BJ (cell line): Measurements from ENCODE around the gene METTL17. TPM values are rescaled to one million over a fixed set of nuclear protein-coding genes. Genes with fewer than 3 reads are reported as not detected.

Source experiments
- CTCF ChIA-PET: fragments of 350-600 bp; formaldehyde crosslinking; extraction: SDS; loops from one replicate; lab custom pipeline; 2021; ENCODE audit warnings: antibody characterized with exemption, inconsistent platforms; lab: Yijun Ruan, JAX
- POLR2A ChIA-PET: fragments of 300-600 bp; sonication (Branson Sonifier 250); formaldehyde crosslinking; extraction: SDS; loops from one replicate; lab custom pipeline; 2021; ENCODE audit warnings: antibody characterized with exemption; lab: Charles Lee
- DNase-seq: peaks from one replicate; pipeline ENCODE4 v3.0.0-alpha.2; 2011; ENCODE audit warnings: low read depth
- H3K27me3 ChIP-seq: 2 replicates; pipeline ENCODE4 v1.6.0; 2011; ENCODE audit warnings: low read length; ENCODE audit not compliant: control insufficient read depth, insufficient read depth
- H3K36me3 ChIP-seq: 2 replicates; pipeline ENCODE4 v1.5.1; 2011; ENCODE audit warnings: low read length; ENCODE audit not compliant: control insufficient read depth, insufficient read depth
- H3K4me3 ChIP-seq: 2 replicates; pipeline ENCODE4 v1.5.1; 2011; ENCODE audit warnings: low read depth, mild to moderate bottlenecking, control low read depth, low read length
- CTCF ChIP-seq: IDR thresholded peaks from 2 replicates; pipeline ENCODE4 v1.5.1; 2011; ENCODE audit warnings: low read depth, mild to moderate bottlenecking, control low read depth, inconsistent platforms, low read length, moderate library complexity; ENCODE audit not compliant: insufficient read depth
- polyA plus RNA-seq: library from polyadenylated mRNA; depleted of rRNA; stranded (reverse); fragments of >200 nt; gene quantifications from 2 replicates; pipeline ENCODE4 v1.2.3, GENCODE V29; 2011

Gene METTL17
- polyA plus RNA-seq, 1 experiment, result 56.2 TPM

- CTCF ChIA-PET, result interaction anchor here (0.6 to 15.6 kb wide), 32 partner anchors 9 to 156 kb away, joined by 3 to 233 read pairs (median 13); partner anchors contain the start of genes ARHGEF40, NDRG2, RNASE13 and RNASE7
Measured at GRCh38 chr14:21015312-21015711, 25.5 kb downstream of the METTL17 start.

GRCh38 chr14:21016413-21017190 is 26.8 kb downstream of the METTL17 start:
- no peak for TF ChIP-seq CTCF
- DNase-seq, result no peak
- H3K27me3 ChIP-seq, result peaks cover 6% of the 10 kb centered on the region; the same call in 1 of the 2 replicates
- CTCF ChIA-PET, result interaction anchor here (0.7 to 15.6 kb wide), 18 partner anchors 11 to 158 kb away, joined by 3 to 233 read pairs (median 20); partner anchors contain the start of genes ARHGEF40, RNASE13, RNASE7 and RNASE8
- POLR2A ChIA-PET, result no interaction called here
- no peaks in the 10 kb centered on the region for H3K36me3 ChIP-seq
- no peak overlapping the region for H3K4me3 ChIP-seq

More at GRCh38 chr14:21015312-21015711, 25.5 kb downstream of the METTL17 start:
- Histone ChIP-seq H3K27me3 (peaks cover 3% of the 10 kb centered on the region; the same call in 1 of the 2 replicates), H3K4me3 (no peak overlapping the region), H3K36me3 (no peaks in the 10 kb centered on the region)
- TF ChIP-seq CTCF, result no peak
- no peak for DNase-seq
- POLR2A ChIA-PET, result interaction anchor here (0.6 to 1.0 kb wide), 2 partner anchors 9 to 25 kb away, joined by 3 read pairs; no protein-coding TSS in a partner anchor

GRCh38 chr14:21017528-21018245 is 27.9 kb downstream of the METTL17 start:
- no peaks in the 10 kb centered on the region for H3K36me3 ChIP-seq
- POLR2A ChIA-PET, result no interaction called here
- TF ChIP-seq CTCF, result no peak
- no peak overlapping the region for H3K4me3 ChIP-seq
- peaks cover 14% of the 10 kb centered on the region for H3K27me3 ChIP-seq
- CTCF ChIA-PET, result interaction anchor here (0.7 to 15.6 kb wide), 7 partner anchors 13 to 89 kb away, joined by 3 to 233 read pairs (median 14); partner anchors contain the start of genes RNASE7, TMEM253 and ZNF219
- DNase-seq, result no peak

GRCh38 chr14:21018286-21018685 is 28.5 kb downstream of the METTL17 start:
- H3K4me3 ChIP-seq, result no peak overlapping the region
- TF ChIP-seq CTCF, result no peak
- H3K27me3 ChIP-seq, result peaks cover 18% of the 10 kb centered on the region
- DNase-seq, result no peak
- no peaks in the 10 kb centered on the region for H3K36me3 ChIP-seq
- POLR2A ChIA-PET, result no interaction called here
- CTCF ChIA-PET, result interaction anchor here (1.5 to 15.6 kb wide), 6 partner anchors 10 to 88 kb away, joined by 5 to 233 read pairs (median 106); partner anchors contain the start of genes RNASE7, TMEM253 and ZNF219
